ENCODE measurements around the gene PTAFR. TPM values are rescaled to one million over a fixed set of nuclear protein-coding genes. Genes with fewer than 3 reads are reported as not detected.

The PTAFR gene
- polyA plus RNA-seq, 1 donor (not counting 4 experiments of a cell fraction or from before 2014, with no cell fraction given): 19.6 TPM

DNA sequence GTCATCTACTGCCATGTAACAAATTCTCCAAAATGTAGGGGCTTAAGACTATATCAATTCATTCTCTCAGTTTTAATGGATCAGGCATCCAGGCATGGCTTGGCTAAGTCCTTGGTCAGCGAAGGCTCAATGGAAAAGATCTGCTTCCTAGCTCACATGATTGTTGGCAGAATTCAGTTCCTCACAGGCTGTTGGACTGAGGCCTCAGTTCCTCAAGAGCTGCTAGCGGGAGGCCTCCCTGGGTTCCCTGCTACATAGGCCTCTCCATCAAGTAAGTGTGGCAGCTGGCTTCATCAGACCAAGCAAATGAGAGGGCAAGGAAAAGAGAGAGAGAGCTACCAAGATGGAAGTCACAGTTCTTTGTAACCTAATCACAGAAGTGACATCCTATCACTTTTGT lies 68.5 kb downstream of the PTAFR start:
- Histone ChIP-seq H3K79me2 (ENCODE audit: control insufficient read depth, insufficient read depth, low read length) (no peaks in the 10 kb centered on the region), H3K9me1 (ENCODE audit: control insufficient read depth, extremely low read depth, insufficient read depth, low read length) (no peaks in the 10 kb centered on the region), H3K27me3 (ENCODE audit: control insufficient read depth, extremely low read depth, insufficient read depth, low read length) (no peaks in the 10 kb centered on the region), H3K4me3 (ENCODE audit: control insufficient read depth in 2 of 3, extremely low read depth in 1 of 3, insufficient read depth in 2 of 3, low read depth in 1 of 3, low read length in 3 of 3) (no peak overlapping the region), H4K20me1 (ENCODE audit: control insufficient read depth, extremely low read depth, insufficient read depth, low read length) (no peaks in the 10 kb centered on the region), H3K27ac (ENCODE audit: control insufficient read depth, insufficient read depth, low read length) (no peak overlapping the region), H3K9ac (ENCODE audit: control insufficient read depth, extremely low read depth, insufficient read depth, low read length) (no peak overlapping the region), H3K4me2 (ENCODE audit: control insufficient read depth, extremely low read depth, insufficient read depth, low read depth, low read length) (no peak overlapping the region), H2AFZ (ENCODE audit: control insufficient read depth, low read length) (no peak overlapping the region), H3K4me1 (ENCODE audit: control insufficient read depth, extremely low read depth, insufficient read depth, low read length) (peaks cover 23% of the 10 kb centered on the region), H3K9me3 (ENCODE audit: control insufficient read depth, low read depth, low read length) (no peaks in the 10 kb centered on the region), H3K36me3 (ENCODE audit: control insufficient read depth in 2 of 2, extremely low read depth in 1 of 2, insufficient read depth in 2 of 2, low read length in 2 of 2) (no peaks in the 10 kb centered on the region)
- dilution Hi-C loops (cut with MboI; ENCODE audit: extremely low pct_ligation_motif_present, low sequenced_read_pairs): no loop called here
- no peak for FAIRE-seq
- TF ChIP-seq EZH2 (IDR thresholded peaks at IDR 0.05; ENCODE audit: low read length): no peak
- TF ChIP-seq, protein P1, sequence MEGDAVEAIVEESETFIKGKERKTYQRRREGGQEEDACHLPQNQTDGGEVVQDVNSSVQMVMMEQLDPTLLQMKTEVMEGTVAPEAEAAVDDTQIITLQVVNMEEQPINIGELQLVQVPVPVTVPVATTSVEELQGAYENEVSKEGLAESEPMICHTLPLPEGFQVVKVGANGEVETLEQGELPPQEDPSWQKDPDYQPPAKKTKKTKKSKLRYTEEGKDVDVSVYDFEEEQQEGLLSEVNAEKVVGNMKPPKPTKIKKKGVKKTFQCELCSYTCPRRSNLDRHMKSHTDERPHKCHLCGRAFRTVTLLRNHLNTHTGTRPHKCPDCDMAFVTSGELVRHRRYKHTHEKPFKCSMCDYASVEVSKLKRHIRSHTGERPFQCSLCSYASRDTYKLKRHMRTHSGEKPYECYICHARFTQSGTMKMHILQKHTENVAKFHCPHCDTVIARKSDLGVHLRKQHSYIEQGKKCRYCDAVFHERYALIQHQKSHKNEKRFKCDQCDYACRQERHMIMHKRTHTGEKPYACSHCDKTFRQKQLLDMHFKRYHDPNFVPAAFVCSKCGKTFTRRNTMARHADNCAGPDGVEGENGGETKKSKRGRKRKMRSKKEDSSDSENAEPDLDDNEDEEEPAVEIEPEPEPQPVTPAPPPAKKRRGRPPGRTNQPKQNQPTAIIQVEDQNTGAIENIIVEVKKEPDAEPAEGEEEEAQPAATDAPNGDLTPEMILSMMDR (optimal IDR thresholded peaks at IDR 0.05 in 1 of 3, IDR thresholded peaks at IDR 0.05 in 1 of 3, conservative IDR thresholded peaks at IDR 0.05 in 1 of 3; ENCODE audit: extremely low read depth in 1 of 3, insufficient read depth in 2 of 3, low read length in 3 of 3): no peak
- DNase-seq (ENCODE audit: low read depth, low spot score): no peak

DNA sequence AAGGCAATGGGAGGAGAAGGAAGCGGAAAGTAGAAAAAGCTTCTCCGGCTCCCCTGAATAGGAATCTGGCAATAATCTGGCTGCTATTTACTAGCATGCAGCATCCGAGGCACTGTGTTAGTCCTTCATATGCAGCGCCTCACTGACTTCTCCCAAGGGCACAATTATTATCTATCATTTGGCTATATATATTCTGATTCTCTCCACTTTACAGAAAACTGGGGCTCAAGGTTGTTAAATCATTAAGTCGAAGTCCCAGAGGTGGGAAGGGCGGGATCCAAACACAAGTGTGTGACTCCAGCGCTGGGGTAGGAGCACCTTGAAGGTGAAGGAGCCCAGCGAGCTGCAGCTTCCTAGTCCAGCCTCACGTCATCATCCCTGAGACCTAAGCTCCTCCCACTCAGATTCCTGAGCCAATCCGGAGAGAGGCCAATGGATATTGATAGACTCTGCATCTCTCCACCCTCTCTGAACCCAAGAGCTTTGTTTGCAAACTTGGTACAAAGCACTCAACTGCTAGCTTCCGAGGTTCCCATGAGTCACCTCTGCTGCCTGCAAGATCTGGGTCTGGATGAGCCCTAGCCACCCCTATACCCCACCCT lies 71.5 kb downstream of the PTAFR start:
- H3K4me1 ChIP-seq (ENCODE audit: control insufficient read depth, extremely low read depth, insufficient read depth, low read length): peaks cover 7% of the 10 kb centered on the region
- H3K9me1 ChIP-seq (ENCODE audit: control insufficient read depth, extremely low read depth, insufficient read depth, low read length): no peaks in the 10 kb centered on the region
- no peaks in the 10 kb centered on the region for H3K9me3 ChIP-seq (ENCODE audit: control insufficient read depth, low read depth, low read length)
- H2AFZ ChIP-seq (ENCODE audit: control insufficient read depth, low read length): peak overlapping the region; percentile 85
- H3K36me3 ChIP-seq (ENCODE audit: control insufficient read depth in 2 of 2, extremely low read depth in 1 of 2, insufficient read depth in 2 of 2, low read length in 2 of 2): no peaks in the 10 kb centered on the region
- peak; percentile 75 for FAIRE-seq
- no peak overlapping the region for H3K9ac ChIP-seq (ENCODE audit: control insufficient read depth, extremely low read depth, insufficient read depth, low read length)
- no peaks in the 10 kb centered on the region for H3K27me3 ChIP-seq (ENCODE audit: control insufficient read depth, extremely low read depth, insufficient read depth, low read length)
- H4K20me1 ChIP-seq (ENCODE audit: control insufficient read depth, extremely low read depth, insufficient read depth, low read length): no peaks in the 10 kb centered on the region
- H3K79me2 ChIP-seq (ENCODE audit: control insufficient read depth, insufficient read depth, low read length): no peaks in the 10 kb centered on the region
- peak overlapping the region in 2 of 3 experiments; percentile 21 to 36 for H3K4me3 ChIP-seq (ENCODE audit: control insufficient read depth in 2 of 3, extremely low read depth in 1 of 3, insufficient read depth in 2 of 3, low read depth in 1 of 3, low read length in 3 of 3)
- H3K4me2 ChIP-seq (ENCODE audit: control insufficient read depth, extremely low read depth, insufficient read depth, low read depth, low read length): peak overlapping the region; percentile 69
- peak overlapping the region; percentile 6 for H3K27ac ChIP-seq (ENCODE audit: control insufficient read depth, insufficient read depth, low read length)
- TF ChIP-seq EZH2 (IDR thresholded peaks at IDR 0.05; ENCODE audit: low read length): no peak
- TF ChIP-seq, protein P1 (optimal IDR thresholded peaks at IDR 0.05 in 1 of 3, IDR thresholded peaks at IDR 0.05 in 1 of 3, conservative IDR thresholded peaks at IDR 0.05 in 1 of 3; ENCODE audit: extremely low read depth in 1 of 3, insufficient read depth in 2 of 3, low read length in 3 of 3): no peak
- dilution Hi-C loops (cut with MboI; ENCODE audit: extremely low pct_ligation_motif_present, low sequenced_read_pairs): no loop called here
- DNase-seq (ENCODE audit: low read depth, low spot score): peak; percentile 66

Measured in keratinocyte (primary cell).